HepG2 (cell line): Measurements from ENCODE around the gene DTNB. TPM values are rescaled to one million over a fixed set of nuclear protein-coding genes. Genes with fewer than 3 reads are reported as not detected.

ENCODE experiments used
- ATAC-seq: fragments of 200-7000 bp; cut with Tn5 transposase; 3 replicates; pipeline ENCODE4 v1.9.1; 2020; ENCODE audit warnings: mild to moderate bottlenecking, moderate library complexity
- BruUV-seq: library from RNA; stranded (reverse); fragments of 400-500 nt; replicated peaks from 2 replicates; lab custom pipeline; 2021; lab: Mats Ljungman, UMichigan
- CTCF ChIA-PET: fragments of 300-600 bp; formaldehyde crosslinking; extraction: SDS; loops from one replicate; lab custom pipeline; 2021; ENCODE audit warnings: low total read pairs, inconsistent platforms, low intra/inter-chr PET ratio; lab: Yijun Ruan, JAX
- POLR2A ChIA-PET: fragments of 350-600 bp; sonication (Branson Sonifier 250); formaldehyde crosslinking; loops from one replicate; lab custom pipeline; 2020; ENCODE audit warnings: antibody characterized with exemption, inconsistent platforms; lab: Yijun Ruan, JAX
- DNase-seq: peaks from one replicate; pipeline ENCODE4 v3.0.0-alpha.2; 2015; ENCODE audit warnings: low spot score
- FAIRE-seq: peaks from 3 replicates; lab custom pipeline; 2011; peaks lifted over from hg19 to GRCh38; lab: Jason Lieb, UNC
- H2AFZ ChIP-seq: one replicate; pipeline ENCODE4 v1.6.1; 2011; ENCODE audit warnings: low read length, inconsistent platforms
- H3K27ac ChIP-seq: fragments of 300-600 bp; 3 replicates; pipeline ENCODE4 v1.8.0; 2011; ENCODE audit warnings: mixed run types, mild to moderate bottlenecking, mixed read lengths, low read length, inconsistent platforms; ENCODE audit not compliant: insufficient read depth; ENCODE audit errors: extremely low read length
- H3K27me3 ChIP-seq, 2 experiments: fragments of 200-600 bp in 1 of 2; 2 replicates in 1 of 2; 3 replicates in 1 of 2; pipeline versions ENCODE4 v1.6.0 to v1.8.0; 2011; ENCODE audit warnings: low read length in 2 of 2, mild to moderate bottlenecking in 2 of 2, moderate library complexity in 2 of 2, inconsistent platforms in 1 of 2; ENCODE audit not compliant: insufficient read depth in 2 of 2, control insufficient read depth in 1 of 2
- H3K36me3 ChIP-seq, 2 experiments: fragments of 200-600 bp in 1 of 2; replicated peaks in 1 of 2; 2 replicates in 1 of 2; 3 replicates in 1 of 2; pipeline versions ENCODE4 v1.5.1 to v1.8.0; 2011; ENCODE audit warnings: low read length in 2 of 2, inconsistent platforms in 1 of 2; ENCODE audit not compliant: insufficient read depth in 2 of 2, control insufficient read depth in 1 of 2
- H3K4me1 ChIP-seq: 2 replicates; pipeline ENCODE4 v1.5.1; 2012; ENCODE audit warnings: low read length, inconsistent platforms; ENCODE audit not compliant: insufficient read depth
- H3K4me2 ChIP-seq: 2 replicates; pipeline ENCODE4 v1.6.0; 2011; ENCODE audit warnings: low read depth, low read length, inconsistent platforms
- H3K4me3 ChIP-seq, 3 experiments: fragments of 200-600 bp in 1 of 3; sonication (generic), shearing (Covaris generic) in 1 of 3; replicated peaks in 1 of 3; 2 replicates each; pipeline ENCODE4 v1.5.1; 2011 to 2016; ENCODE audit warnings: low read length in 3 of 3, inconsistent platforms in 2 of 3, low read depth in 2 of 3, mild to moderate bottlenecking in 2 of 3, control low read depth in 1 of 3, mixed read lengths in 1 of 3; ENCODE audit not compliant: insufficient read depth in 1 of 3
- H3K79me2 ChIP-seq: one replicate; pipeline ENCODE4 v1.6.1; 2011; ENCODE audit warnings: low read length, inconsistent platforms; ENCODE audit not compliant: insufficient read depth
- H3K9ac ChIP-seq: 2 replicates; pipeline ENCODE4 v1.6.0; 2011; ENCODE audit warnings: mild to moderate bottlenecking, low read depth, low read length, inconsistent platforms; ENCODE audit not compliant: insufficient read depth
- H3K9me3 ChIP-seq: 2 replicates; pipeline ENCODE4 v1.5.1; 2012; ENCODE audit warnings: mild to moderate bottlenecking, low read length
- H4K20me1 ChIP-seq: 2 replicates; pipeline ENCODE4 v1.6.0; 2011; ENCODE audit warnings: inconsistent platforms, mild to moderate bottlenecking, low read length, moderate library complexity; ENCODE audit not compliant: insufficient read depth
- AFF4 ChIP-seq: sonication (generic); formaldehyde crosslinking; IDR thresholded peaks from 2 replicates; pipeline ENCODE4 v1.4.0; 2020; ENCODE audit warnings: missing genetic modification reagents
- DNMT3B ChIP-seq: conservative IDR thresholded peaks from 2 replicates; pipeline ENCODE4 v1.6.1; 2016; ENCODE audit warnings: missing biosample characterization, control low read depth
- FUBP1 ChIP-seq: sonication (generic); formaldehyde crosslinking; IDR thresholded peaks from 2 replicates; pipeline ENCODE4 v1.5.1; 2020; ENCODE audit warnings: missing genetic modification reagents, mild to moderate bottlenecking, borderline replicate concordance
- HDAC2 ChIP-seq: sonication (generic); formaldehyde crosslinking; IDR thresholded peaks from 2 replicates; pipeline ENCODE4 v1.4.0; 2020; ENCODE audit warnings: missing genetic modification reagents
- HOXD1 ChIP-seq: sonication (generic); formaldehyde crosslinking; IDR thresholded peaks from 2 replicates; pipeline ENCODE4 v1.5.0; 2020; ENCODE audit warnings: missing genetic modification reagents
- MAFK ChIP-seq, 2 experiments: IDR thresholded peaks in 1 of 2; conservative IDR thresholded peaks in 1 of 2; 2 replicates each; pipeline ENCODE4 v1.6.1; 2011; ENCODE audit warnings: improper control_type of control experiment in 2 of 2, low read length in 2 of 2
- MIXL1 ChIP-seq: IDR thresholded peaks from 2 replicates; pipeline ENCODE4 v1.6.1; 2016
- MNT ChIP-seq: fragments of 450-650 bp; IDR thresholded peaks from 2 replicates; pipeline ENCODE4 v1.6.1; 2016
- PATZ1 ChIP-seq: sonication (generic); formaldehyde crosslinking; IDR thresholded peaks from 2 replicates; pipeline ENCODE4 v1.4.0; 2020; ENCODE audit warnings: missing genetic modification reagents
- TEAD2 ChIP-seq: sonication (generic); formaldehyde crosslinking; IDR thresholded peaks from 2 replicates; pipeline ENCODE4 v1.9.0; 2021; ENCODE audit warnings: missing genetic modification reagents
- ZFP41 ChIP-seq: sonication (generic); formaldehyde crosslinking; IDR thresholded peaks from 2 replicates; pipeline ENCODE4 v1.4.0; 2020; ENCODE audit warnings: mild to moderate bottlenecking, missing genetic modification reagents, borderline replicate concordance
- ZNF335 ChIP-seq: sonication (generic); formaldehyde crosslinking; IDR thresholded peaks from 2 replicates; pipeline ENCODE4 v1.4.0; 2020; ENCODE audit warnings: missing genetic modification reagents
- ZNF616 ChIP-seq: sonication (generic); formaldehyde crosslinking; IDR thresholded peaks from 2 replicates; pipeline ENCODE4 v1.5.0; 2020; ENCODE audit warnings: low read depth, mild to moderate bottlenecking, missing genetic modification reagents
- ZNF7 ChIP-seq: IDR thresholded peaks from 2 replicates; pipeline ENCODE4 v1.6.1; 2016; ENCODE audit warnings: missing biosample characterization, missing genetic modification reagents
- ZZZ3 ChIP-seq: sonication (generic); formaldehyde crosslinking; IDR thresholded peaks from 2 replicates; pipeline ENCODE4 v1.4.0; 2020; ENCODE audit warnings: missing genetic modification reagents, mild to moderate bottlenecking, borderline replicate concordance
- WGBS: methylation state at CpG from one replicate; pipeline ENCODE4 v1.1.6; 2017; ENCODE audit warnings: low lambda C conversion rate; 5-methylcytosine and 5-hydroxymethylcytosine counted together
- in situ Hi-C: cut with HindIII; loops from 2 replicates; pipeline ENCODE4 v1.10.0; 2017; ENCODE audit warnings: low pct_unique_long_range_greater_than_20kb; ENCODE audit not compliant: extremely low pct_ligation_motif_present
- intact Hi-C: fragments of 100-400 bp; cut with micrococcal nuclease; formaldehyde crosslinking; loops from one replicate; pipeline ENCODE4 v1.10.0; 2022; ENCODE audit not compliant: unreplicated experiment
- polyA plus RNA-seq, 8 experiments: library from polyadenylated mRNA; depleted of rRNA in 3 of 8; stranded (reverse) in 7 of 8; unstranded in 1 of 8; fragments of >200 nt; fragmentation: Illumina TruSeq in 4 of 8; extraction: Trizol in 4 of 8; gene quantifications; 2 replicates each; pipeline versions ENCODE4 v1.2.1 to v1.2.3, GENCODE V29; 2011 to 2016; ENCODE audit warnings: low read depth in 4 of 8, missing spikeins in 1 of 8, mixed read lengths in 1 of 8; ENCODE audit not compliant: insufficient read depth in 1 of 8
- total RNA-seq, 5 experiments: library from RNA; depleted of rRNA; stranded (reverse); fragments of >200 nt; fragmentation: Illumina TruSeq; extraction: Trizol; gene quantifications; 2 replicates each; pipeline ENCODE4 v1.2.3, GENCODE V29; 2016; ENCODE audit warnings: low read depth in 1 of 5

Gene DTNB
- total and polyA plus RNA-seq, 2 of the 13 experiments (the other 11 are each of a cell fraction or from before 2014, with no cell fraction given), result 14.4 to 23.9 TPM

GRCh38 chr2:25632396-25632795 lies 41.0 kb downstream of the DTNB start (continued):
- no peak for TF ChIP-seq FUBP1 (CRISPR knock-in tag)
- no peak for TF ChIP-seq ZNF616 (CRISPR knock-in tag)

- H3K4me3 ChIP-seq, result no peak overlapping the region
- no peaks in the 10 kb centered on the region for H3K9me3 ChIP-seq
- H3K9ac ChIP-seq, result no peak overlapping the region
- H3K4me2 ChIP-seq, result no peak overlapping the region
- H3K27me3 ChIP-seq, result no peaks in the 10 kb centered on the region
- intact Hi-C loops (no loop called here), in situ Hi-C loops (no loop called here)
- H4K20me1 ChIP-seq, result no peaks in the 10 kb centered on the region
- POLR2A ChIA-PET, result no interaction called here
- FAIRE-seq (no peak), ATAC-seq (no peak), DNase-seq (no peak)
- no TSS peak for BruUV-seq
- H3K27ac ChIP-seq, result no peak overlapping the region
- H3K36me3 ChIP-seq, result peaks cover 2 to 15% of the 10 kb centered on the region in 2 experiments; a peak in 2 of 5 replicates
- no peak overlapping the region for H2AFZ ChIP-seq
- WGBS, result 91% methylated on average over 2 of the region's 2 CpGs
- no peaks in the 10 kb centered on the region for H3K79me2 ChIP-seq
- CTCF ChIA-PET, result no interaction called here
- H3K4me1 ChIP-seq, result no peaks in the 10 kb centered on the region
- TF ChIP-seq DNMT3B (CRISPR knock-in tag) (no peak), PATZ1 (CRISPR knock-in tag) (no peak), HDAC2 (CRISPR knock-in tag) (no peak), MNT (no peak), MIXL1 (CRISPR knock-in tag) (no peak), ZZZ3 (CRISPR knock-in tag) (no peak), ZNF335 (CRISPR knock-in tag) (no peak), ZNF7 (CRISPR knock-in tag) (no peak), ZFP41 (CRISPR knock-in tag) (no peak), MAFK (conservative IDR thresholded peaks at IDR 0.05 in 1 of 2, IDR thresholded peaks at IDR 0.05 in 1 of 2; ENCODE audit: low read length in 2 of 2) (no peak), AFF4 (CRISPR knock-in tag) (no peak), HOXD1 (CRISPR knock-in tag) (no peak), TEAD2 (CRISPR knock-in tag) (no peak)
Measured at GRCh38 chr2:25624635-25625034, 48.7 kb downstream of the DTNB start.
